K562 (cell line): ENCODE data around the gene ARMC9. TPM values are rescaled to one million over a fixed set of nuclear protein-coding genes. Genes with fewer than 3 reads are reported as not detected.

ENCODE experiments used
- ATAC-seq: fragments of 200-7000 bp; cut with Tn5 transposase; 3 replicates; pipeline ENCODE4 v1.9.1; 2020; ENCODE audit warnings: moderate library complexity
- BruUV-seq: library from RNA; stranded (reverse); fragments of 400-500 nt; replicated peaks from 2 replicates; lab custom pipeline; 2021; lab: Mats Ljungman, UMichigan
- CTCF ChIA-PET: fragments of 300-600 bp; formaldehyde crosslinking; extraction: SDS; loops from one replicate; lab custom pipeline; 2021; ENCODE audit warnings: low intra/inter-chr PET ratio; lab: Yijun Ruan, JAX
- POLR2A ChIA-PET: fragments of 300-600, 350-650 bp; sonication (Branson Sonifier 250); formaldehyde crosslinking; extraction: SDS; loops from one replicate; lab custom pipeline; 2021; ENCODE audit warnings: antibody characterized with exemption, inconsistent platforms; lab: Yijun Ruan, JAX
- DNase-seq, 4 experiments: peaks; one replicate each; pipeline versions ENCODE4 v3.0.0 to v3.0.0-alpha.2; 2011 to 2018; ENCODE audit warnings: low spot score in 3 of 4, mixed read lengths in 3 of 4; ENCODE audit errors: extremely low read depth in 1 of 4
- FAIRE-seq: peaks from 2 replicates; lab custom pipeline; 2011; peaks lifted over from hg19 to GRCh38; lab: Jason Lieb, UNC
- H2AFZ ChIP-seq: 2 replicates; pipeline ENCODE4 v1.6.0; 2011; ENCODE audit warnings: low read depth, low read length, control low read depth, inconsistent platforms
- H3K27ac ChIP-seq: fragments of 200-600 bp; 3 replicates; pipeline ENCODE4 v1.8.0; 2011; ENCODE audit warnings: low read depth, mild to moderate bottlenecking, control low read depth, inconsistent platforms, low read length, moderate library complexity, mixed read lengths; ENCODE audit errors: extremely low read depth
- H3K27me3 ChIP-seq, 2 experiments: fragments of 300-600 bp in 1 of 2; 2 replicates in 1 of 2; 3 replicates in 1 of 2; pipeline versions ENCODE4 v1.6.0 to v1.8.0; 2011; ENCODE audit warnings: inconsistent platforms in 2 of 2, low read length in 2 of 2, mild to moderate bottlenecking in 1 of 2, mixed read lengths in 1 of 2, moderate library complexity in 1 of 2; ENCODE audit not compliant: control insufficient read depth in 2 of 2, insufficient read depth in 2 of 2
- H3K36me3 ChIP-seq: fragments of 300-600 bp; 3 replicates; pipeline ENCODE4 v1.8.0; 2011; ENCODE audit warnings: mild to moderate bottlenecking, low read length, inconsistent platforms; ENCODE audit not compliant: control insufficient read depth, insufficient read depth
- H3K4me1 ChIP-seq, 2 experiments: fragments of 200-600 bp in 1 of 2; replicated peaks in 1 of 2; 2 replicates in 1 of 2; 3 replicates in 1 of 2; pipeline versions ENCODE4 v1.5.1 to v1.8.0; 2011; ENCODE audit warnings: inconsistent platforms in 2 of 2, low read length in 2 of 2, mild to moderate bottlenecking in 1 of 2, mixed read lengths in 1 of 2, moderate library complexity in 1 of 2; ENCODE audit not compliant: control insufficient read depth in 2 of 2, insufficient read depth in 2 of 2
- H3K4me2 ChIP-seq: 2 replicates; pipeline ENCODE4 v1.6.1; 2011; ENCODE audit warnings: low read length, control low read depth, inconsistent platforms, mixed read lengths; ENCODE audit not compliant: insufficient read depth
- H3K4me3 ChIP-seq: fragments of 200-600 bp; sonication (generic), shearing (Covaris generic); 2 replicates; pipeline ENCODE4 v1.5.1; 2016; ENCODE audit warnings: control low read depth, inconsistent platforms
- H3K79me2 ChIP-seq: fragments of 200-600 bp; 3 replicates; pipeline ENCODE4 v1.8.0; 2011; ENCODE audit warnings: low read length, inconsistent platforms; ENCODE audit not compliant: control insufficient read depth, insufficient read depth
- H3K9ac ChIP-seq, 2 experiments: 2 replicates each; pipeline versions ENCODE4 v1.6.0 to v1.6.1; 2011; ENCODE audit warnings: low read depth in 2 of 2, low read length in 2 of 2, control low read depth in 1 of 2, inconsistent platforms in 1 of 2, mild to moderate bottlenecking in 1 of 2, mixed read lengths in 1 of 2; ENCODE audit not compliant: insufficient read depth in 1 of 2
- H3K9me1 ChIP-seq: one replicate; pipeline ENCODE4 v1.6.0; 2011; ENCODE audit warnings: inconsistent platforms, mild to moderate bottlenecking, low read length, moderate library complexity; ENCODE audit not compliant: control insufficient read depth, insufficient read depth
- H3K9me3 ChIP-seq: replicated peaks from 2 replicates; pipeline ENCODE4 v1.5.1; 2011; ENCODE audit warnings: low read depth, low read length, inconsistent platforms; ENCODE audit not compliant: control insufficient read depth, insufficient read depth
- H4K20me1 ChIP-seq: replicated peaks from 2 replicates; pipeline ENCODE4 v1.6.1; 2011; ENCODE audit warnings: low read length, inconsistent platforms, mixed read lengths; ENCODE audit not compliant: control insufficient read depth, insufficient read depth
- CTCF ChIP-seq, 3 experiments: IDR thresholded peaks in 2 of 3; conservative IDR thresholded peaks in 1 of 3; 2 replicates each; pipeline ENCODE4 v1.5.1; 2011 to 2012; ENCODE audit warnings: low read length in 3 of 3, mild to moderate bottlenecking in 3 of 3, control low read depth in 2 of 3, improper control_type of control experiment in 1 of 3, inconsistent platforms in 1 of 3, low read depth in 1 of 3, mixed read lengths in 1 of 3, moderate library complexity in 1 of 3; ENCODE audit not compliant: insufficient read depth in 2 of 3
- DDX20 ChIP-seq: fragments of 450-650 bp; IDR thresholded peaks from 2 replicates; pipeline ENCODE4 v1.6.1; 2016; ENCODE audit warnings: missing genetic modification characterization, low read depth, mild to moderate bottlenecking, missing compliant biosample characterization, moderate library complexity
- KDM1A ChIP-seq, 2 experiments: fragments of 450-650 bp; IDR thresholded peaks; 2 replicates each; pipeline ENCODE4 v1.6.1; 2016; ENCODE audit warnings: mild to moderate bottlenecking in 2 of 2
- PHTF2 ChIP-seq: fragments of 250-450 bp; sonication (Bioruptor Pico); IDR thresholded peaks from 2 replicates; pipeline ENCODE4 v1.5.0; 2021; ENCODE audit warnings: mild to moderate bottlenecking
- PREB ChIP-seq: sonication (generic); formaldehyde crosslinking; IDR thresholded peaks from 2 replicates; pipeline ENCODE4 v1.8.1; 2023; ENCODE audit warnings: mild to moderate bottlenecking, missing genetic modification reagents
- RBM15 ChIP-seq: fragments of 200-400 bp; formaldehyde crosslinking; IDR thresholded peaks from 2 replicates; pipeline ENCODE4 v1.6.1; 2018; ENCODE audit warnings: mild to moderate bottlenecking, low read length, moderate library complexity; ENCODE audit not compliant: insufficient read depth
- ZBTB12 ChIP-seq: fragments of 250-450 bp; sonication (Bioruptor Pico); IDR thresholded peaks from 2 replicates; pipeline ENCODE4 v1.4.0; 2020
- WGBS: fragments of 100-300 bp; shearing (Covaris generic); methylation state at CpG from one replicate; pipeline ENCODE4 v1.1.6; 2016; ENCODE audit warnings: low coverage, mixed read lengths; ENCODE audit not compliant: insufficient coverage; ENCODE audit errors: missing lambda C conversion rate; 5-methylcytosine and 5-hydroxymethylcytosine counted together
- in situ Hi-C: fragments of 300-500 bp; cut with MboI; formaldehyde crosslinking; loops from 4 replicates; pipeline ENCODE4 v1.15.0; 2018; ENCODE audit warnings: inconsistent platforms, mixed read lengths
- intact Hi-C: fragments of 100-400 bp; cut with micrococcal nuclease; formaldehyde crosslinking; loops from 2 replicates; pipeline ENCODE4 v1.14.2; 2022
- polyA plus RNA-seq, 8 experiments: library from polyadenylated mRNA; depleted of rRNA in 4 of 8; stranded (reverse) in 5 of 8; unstranded in 3 of 8; fragments of >200 nt; fragmentation: Nextera tagmentation in 2 of 8; fragmentation: Illumina TruSeq in 1 of 8; extraction: Ambion mirVana in 2 of 8; extraction: Trizol in 1 of 8; gene quantifications; 2 replicates each; pipeline versions ENCODE4 v1.2.1 to v1.2.3, GENCODE V29; 2011 to 2014; ENCODE audit warnings: inconsistent platforms in 1 of 8, missing spikeins in 1 of 8
- total RNA-seq, 7 experiments: library from RNA; depleted of rRNA in 6 of 7; stranded (reverse); fragments of >200 nt in 6 of 7; fragmentation: Illumina TruSeq in 2 of 7; extraction: Trizol in 2 of 7; gene quantifications; 2 replicates each; pipeline versions ENCODE4 v1.2.1 to v1.2.3, GENCODE V29; 2011 to 2021; ENCODE audit warnings: low replicate concordance in 1 of 7

Gene ARMC9
- total and polyA plus RNA-seq, 9 of the 15 experiments (the other 6 are each of a cell fraction or from before 2014, with no cell fraction given), result 0.36 to 2.3 (median 1.1) TPM

- Histone ChIP-seq H3K27ac (no peak overlapping the region), H3K9me1 (no peaks in the 10 kb centered on the region), H3K79me2 (no peaks in the 10 kb centered on the region), H3K36me3 (no peaks in the 10 kb centered on the region), H4K20me1 (no peaks in the 10 kb centered on the region), H3K27me3 (peaks cover 0 to 20% of the 10 kb centered on the region in 2 experiments; a peak in 2 of 5 replicates), H3K9me3 (0 out of 2 replicates have a peak, but pooled peaks cover 1% of the 10 kb centered on the region), H3K4me1 (peaks cover 0 to 6% of the 10 kb centered on the region in 2 experiments; a peak in 2 of 5 replicates), H3K4me2 (no peak overlapping the region), H2AFZ (no peak overlapping the region), H3K9ac (peak overlapping the region in 1 of 2 experiments; percentile 35; a peak in 1 of 4 replicates), H3K4me3 (no peak overlapping the region)
- 13% methylated on average over 13 of the region's 15 CpGs for WGBS
- no peak for DNase-seq
- TF ChIP-seq PREB (CRISPR knock-in tag), result no peak
- TF ChIP-seq DDX20, result no peak
- TF ChIP-seq RBM15, result no peak
- no peak for TF ChIP-seq PHTF2 (CRISPR knock-in tag)
- TF ChIP-seq CTCF (IDR thresholded peaks at IDR 0.05 in 2 of 3, conservative IDR thresholded peaks at IDR 0.05 in 1 of 3; ENCODE audit: insufficient read depth in 2 of 3, low read depth in 1 of 3, low read length in 3 of 3), result no peak
- TF ChIP-seq KDM1A (IDR thresholded peaks at IDR 0.05), result no peak
- no peak for TF ChIP-seq ZBTB12 (CRISPR knock-in tag)
- in situ Hi-C loops, result no loop called here
- BruUV-seq, result no TSS peak
- no peak for FAIRE-seq
- POLR2A ChIA-PET, result interaction anchor here (0.7 kb wide), 1 partner anchor 1063 kb away, joined by 3 read pairs; no protein-coding TSS in a partner anchor
- no peak for ATAC-seq
- CTCF ChIA-PET, result no interaction called here
- intact Hi-C loops, result no loop called here
These were observed 185.1 kb downstream of the ARMC9 start for GRCh38 chr2:231383416-231384108.
